GM18511 (cell line): ENCODE data around the gene DOCK2.
"Not testable (repeated sequence)": the region's sequence is repeated elsewhere in the genome, so short reads cannot be mapped to it uniquely, and the experiment has no call there.

Experiments
- ATAC-seq: cut with Tn5 transposase; IDR thresholded peaks from one replicate; pipeline ENCODE4 v1.9.1; 2021; ENCODE audit warnings: mild to moderate bottlenecking, moderate library complexity; ENCODE audit not compliant: unreplicated experiment

Gene DOCK2

DNA sequence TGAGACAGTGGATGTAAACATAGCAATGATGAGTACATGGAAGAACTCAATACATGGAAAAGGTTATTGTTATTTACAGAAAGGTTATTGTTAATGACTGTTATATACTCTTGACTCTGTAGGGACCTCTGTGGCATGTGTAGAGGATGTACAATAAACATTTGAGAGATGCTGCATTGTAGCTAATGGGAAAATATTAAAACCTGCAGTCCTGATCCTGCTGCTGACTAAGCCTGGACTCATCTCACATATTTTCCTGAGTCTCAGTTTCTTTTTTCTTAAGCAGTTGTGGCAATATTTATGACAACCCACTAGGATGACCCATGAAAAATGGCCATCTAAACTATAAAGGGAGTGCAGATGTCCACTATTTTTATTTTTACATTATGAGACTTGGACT, 75.4 kb downstream of the DOCK2 start:
- ATAC-seq: no peak

DNA sequence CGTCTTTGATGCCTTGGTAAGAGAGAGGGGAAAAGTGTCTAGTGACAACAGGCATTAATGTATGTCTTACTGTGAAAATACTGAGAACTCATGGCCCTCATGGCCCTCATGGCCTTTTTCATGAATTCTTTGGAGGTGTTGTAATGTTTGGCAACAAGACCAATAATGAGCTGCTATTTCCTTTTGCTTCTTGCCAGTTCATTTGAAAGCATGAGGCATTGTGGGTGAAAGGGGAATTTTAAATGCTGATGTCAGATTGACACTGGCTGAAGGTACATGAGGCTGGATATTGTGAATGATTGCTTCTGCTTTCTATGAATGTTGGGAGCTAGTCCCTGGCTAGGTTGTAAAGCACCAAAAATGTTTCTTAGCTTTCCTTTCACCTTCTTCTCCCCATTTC, 79.2 kb downstream of the DOCK2 start:
- no peak for ATAC-seq

DNA sequence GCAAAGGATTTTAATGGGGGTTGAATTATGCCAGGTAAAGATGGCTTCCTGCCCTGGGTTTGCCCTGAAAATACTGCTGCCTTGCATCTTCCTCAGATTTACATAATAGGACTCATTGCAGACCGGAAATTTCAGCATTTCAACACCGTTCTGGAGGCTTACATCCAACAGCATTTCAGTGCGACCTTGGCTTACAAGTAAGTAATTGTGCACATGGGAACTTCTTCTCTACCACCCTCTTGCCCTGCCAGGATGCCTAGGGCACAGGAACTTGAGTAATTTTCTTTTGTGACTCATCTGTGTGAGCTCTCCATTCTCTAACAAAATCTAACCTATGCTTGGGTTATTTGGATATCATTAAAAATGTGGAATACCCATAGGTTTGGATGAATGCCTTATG, 80.2 kb downstream of the DOCK2 start:
- ATAC-seq: no peak

DNA sequence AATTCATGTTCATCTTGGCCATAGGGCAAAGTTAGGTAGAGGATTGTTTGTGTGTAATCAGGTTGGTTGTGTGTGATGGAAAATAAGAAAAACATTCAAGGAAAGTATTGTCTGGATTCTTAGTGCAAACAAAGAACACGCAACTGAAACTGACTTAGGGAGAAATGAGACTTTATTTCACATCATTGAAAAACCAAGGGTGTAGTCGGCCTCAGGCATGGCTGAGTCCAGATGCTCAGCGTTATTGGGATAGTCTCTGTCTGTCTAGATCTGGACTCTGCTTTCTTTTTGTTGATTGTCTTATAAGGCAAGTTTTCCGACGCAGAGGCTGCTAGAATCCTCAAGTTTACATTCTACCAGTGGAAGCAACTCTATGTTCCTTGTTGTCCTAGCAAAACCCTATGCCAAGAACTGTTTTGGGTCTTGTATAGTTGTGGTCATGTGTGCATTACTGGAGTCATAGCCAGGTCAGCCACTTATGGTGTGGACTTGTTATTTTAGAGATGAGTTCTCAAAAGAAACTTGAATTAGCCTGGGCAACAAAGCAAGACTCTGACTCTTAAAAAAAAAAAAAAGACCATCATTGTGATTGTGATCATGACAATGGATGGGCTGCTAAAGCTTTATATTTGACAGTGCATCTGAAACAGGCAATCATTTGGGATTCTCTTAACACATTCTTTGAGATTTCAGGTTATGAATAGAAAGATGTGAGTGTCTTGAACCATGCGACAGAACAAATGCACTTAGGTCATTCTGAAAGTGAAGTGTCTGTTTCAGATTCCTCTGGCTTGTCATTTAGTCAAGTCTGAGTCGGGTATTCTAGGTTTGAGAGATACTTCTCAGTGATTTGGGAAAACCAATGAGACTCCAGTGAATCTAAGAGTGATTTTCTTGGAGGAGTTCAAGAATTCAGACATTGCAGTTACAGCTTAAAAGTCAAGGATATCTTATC, 82.6 kb downstream of the DOCK2 start:
- peak; percentile 81 for ATAC-seq

DNA sequence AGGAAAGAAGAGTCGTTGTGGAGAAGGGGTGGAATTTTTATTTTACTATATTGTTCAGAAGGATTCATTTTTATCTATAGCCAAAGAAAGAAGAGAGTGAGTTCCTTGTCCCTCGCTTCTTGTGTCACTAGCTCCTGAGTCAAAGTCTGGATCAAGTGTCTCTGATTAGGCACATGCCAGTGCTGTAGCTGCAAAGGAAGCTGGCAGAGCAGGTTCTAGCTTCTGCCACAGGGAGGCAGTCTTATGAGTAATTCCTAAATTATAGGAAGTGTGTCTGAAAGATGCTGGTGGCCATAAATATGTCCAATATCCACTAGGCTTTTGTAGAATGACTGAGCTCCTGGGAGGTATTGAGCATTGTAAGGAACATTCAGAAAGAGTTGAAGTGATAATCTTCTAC, 84.7 kb downstream of the DOCK2 start:
- ATAC-seq: no peak

DNA sequence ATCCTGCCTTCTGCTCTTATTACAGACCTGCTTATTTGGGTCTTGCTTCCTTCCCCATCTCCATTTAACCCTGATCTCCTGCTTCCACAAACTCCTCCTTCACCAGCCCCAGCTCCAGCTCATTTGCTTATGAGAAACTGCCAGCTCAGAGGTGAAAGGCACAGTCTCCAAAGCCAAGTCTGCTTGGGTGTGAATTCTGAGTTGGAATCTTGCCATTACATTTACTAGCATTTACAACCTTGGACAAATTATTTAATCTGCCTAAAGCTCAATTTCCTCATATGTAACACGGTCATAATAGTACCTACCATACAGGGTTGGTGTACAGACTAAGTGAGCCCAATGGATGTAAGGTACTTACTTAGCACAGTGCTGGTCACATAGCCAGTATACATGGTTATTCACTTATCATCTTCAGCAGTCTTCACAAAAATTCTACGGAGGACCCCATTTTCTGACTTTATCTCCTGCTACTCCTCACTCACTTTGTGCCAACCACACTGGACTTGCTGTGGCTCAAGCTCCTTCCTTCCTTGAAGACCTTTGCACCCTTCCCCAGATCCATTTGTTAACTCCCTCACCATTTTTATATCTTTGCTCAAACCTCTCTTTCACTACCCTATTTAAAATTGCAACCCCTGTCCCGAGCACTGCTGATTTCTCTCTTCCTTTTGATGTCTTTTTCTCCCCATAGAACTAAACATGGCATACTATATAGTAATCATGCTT, 86.2 kb downstream of the DOCK2 start:
- no peak for ATAC-seq

DNA sequence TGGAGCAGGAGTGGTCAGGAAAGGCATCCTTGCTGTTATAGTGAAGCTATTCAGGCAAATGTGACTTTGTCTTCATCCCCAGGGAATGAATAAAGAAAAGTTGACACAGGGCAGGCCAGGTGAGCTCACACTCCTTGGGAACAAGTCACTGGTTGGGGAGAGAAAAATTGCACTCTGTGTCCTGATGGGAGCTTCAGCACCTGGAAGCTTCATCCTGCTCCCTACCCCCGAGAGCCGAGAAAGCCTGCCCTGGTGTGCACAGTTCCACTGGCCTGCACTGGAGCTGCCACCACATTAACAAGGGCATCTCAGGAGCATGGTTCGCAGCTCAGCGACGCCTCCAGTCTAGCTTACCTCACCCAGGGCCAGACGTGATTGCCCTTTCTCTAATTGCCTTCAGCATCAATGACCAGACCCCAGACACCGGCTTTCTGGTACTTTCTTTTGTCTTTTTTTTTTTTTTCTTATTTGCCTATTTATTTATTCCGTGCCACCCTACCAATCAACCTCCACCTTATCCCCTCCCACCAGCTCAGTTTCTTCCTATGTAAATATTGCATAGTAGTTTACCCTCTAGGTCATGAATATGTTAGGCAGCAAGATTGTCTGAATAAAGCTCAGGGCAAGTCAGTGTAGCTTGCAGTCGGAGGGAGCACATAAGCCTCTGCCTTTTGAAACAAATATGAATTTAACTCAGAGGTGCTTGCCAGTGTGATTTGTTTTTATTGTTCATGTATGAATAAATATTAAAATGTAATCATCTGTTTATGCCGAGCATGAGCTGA, 87.4 kb downstream of the DOCK2 start:
- ATAC-seq: no peak

DNA sequence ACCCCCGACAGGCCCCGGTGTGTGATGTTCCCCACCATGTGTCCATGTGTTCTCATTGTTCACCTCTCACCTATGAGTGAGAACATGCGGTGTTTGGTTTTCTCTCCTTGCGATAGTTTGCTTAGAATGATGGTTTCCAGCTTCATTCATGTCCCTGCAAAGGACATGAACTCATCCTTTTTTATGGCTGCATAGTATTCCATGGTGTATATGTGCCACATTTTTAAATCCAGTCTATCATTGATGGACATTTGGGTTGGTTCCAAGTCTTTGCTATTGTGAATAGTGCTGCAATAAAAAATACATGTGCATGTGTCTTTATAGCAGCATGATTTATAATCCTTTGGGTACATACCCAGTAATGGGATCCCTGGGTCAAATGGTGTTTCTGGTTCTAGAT, 88.6 kb downstream of the DOCK2 start:
- not testable (repeated sequence) for ATAC-seq

DNA sequence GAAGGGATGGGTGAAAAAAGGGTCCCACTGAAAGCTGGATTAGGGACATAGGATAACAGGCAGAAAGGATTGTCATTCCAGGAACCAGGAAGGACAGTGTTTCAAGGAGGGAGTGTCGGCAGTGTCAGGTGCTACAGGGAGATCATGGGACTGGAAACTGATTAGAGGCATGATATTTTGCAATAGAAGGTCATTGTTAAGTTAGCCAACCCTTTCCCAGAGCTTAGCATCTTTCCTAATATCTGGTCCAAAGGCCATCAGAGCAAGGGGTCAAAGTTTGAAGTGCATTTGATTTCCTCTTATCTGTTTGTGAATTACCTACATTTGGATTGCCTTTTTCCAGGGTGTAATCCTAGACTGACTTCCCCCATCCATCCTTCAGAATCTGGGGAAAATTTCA, 91.3 kb downstream of the DOCK2 start:
- ATAC-seq: no peak

DNA sequence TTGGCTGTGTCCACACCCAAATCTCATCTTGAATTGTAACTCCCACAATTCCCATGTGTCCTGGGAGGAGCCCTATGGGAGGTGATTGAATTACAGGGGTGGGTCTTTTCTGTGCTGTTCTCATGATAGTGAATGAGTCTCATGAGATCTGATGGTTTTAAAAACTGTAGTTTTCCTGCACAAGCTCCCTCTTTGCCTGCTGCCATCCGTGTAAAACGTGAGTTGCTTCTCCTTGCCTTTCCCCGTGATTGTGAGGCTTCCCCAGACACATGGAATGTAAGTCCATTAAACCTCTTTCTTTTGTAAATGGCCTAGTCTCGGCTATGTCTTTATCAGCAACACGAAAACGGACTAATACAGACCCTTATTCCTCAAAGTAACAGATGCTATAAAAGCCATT, 94.1 kb downstream of the DOCK2 start:
- ATAC-seq: no peak

DNA sequence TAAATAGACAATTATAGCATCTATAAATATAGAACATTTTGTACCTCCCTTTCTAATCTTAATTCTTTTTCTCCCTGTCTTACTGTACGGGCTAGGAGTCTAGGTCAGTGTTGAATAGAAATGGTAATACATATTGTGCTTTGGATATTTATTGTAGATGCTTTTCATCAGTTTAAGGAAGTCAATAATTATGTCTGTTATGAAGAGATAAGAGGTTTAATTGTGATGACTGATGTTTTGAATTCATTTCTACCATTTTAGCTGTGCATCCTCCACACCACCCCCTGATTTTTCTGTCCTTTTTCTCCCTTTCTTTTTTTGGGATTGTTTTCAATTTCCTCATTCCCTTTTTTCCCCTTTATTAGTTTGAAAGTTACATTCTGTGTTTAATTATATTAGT, 95.8 kb downstream of the DOCK2 start:
- no peak for ATAC-seq

DNA sequence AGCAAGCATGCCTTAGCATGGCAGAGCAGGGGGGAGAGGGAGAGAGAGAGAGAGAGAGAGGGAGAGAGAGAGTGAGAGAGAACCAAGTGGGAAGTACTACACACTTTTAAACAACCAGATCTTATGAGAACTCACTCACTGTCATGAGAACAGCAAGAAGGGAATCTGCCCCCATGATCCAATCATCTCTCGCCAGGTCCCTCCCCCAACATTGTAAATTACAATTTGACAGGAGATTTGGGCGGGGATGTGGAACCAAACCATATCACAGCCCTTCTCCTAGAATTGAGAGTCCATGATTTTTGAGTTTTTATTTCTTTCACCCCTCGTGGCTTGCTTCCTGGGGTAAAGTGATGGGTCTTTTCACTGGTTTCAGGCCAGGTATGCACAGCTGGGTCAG, 98.8 kb downstream of the DOCK2 start:
- no peak for ATAC-seq

DNA sequence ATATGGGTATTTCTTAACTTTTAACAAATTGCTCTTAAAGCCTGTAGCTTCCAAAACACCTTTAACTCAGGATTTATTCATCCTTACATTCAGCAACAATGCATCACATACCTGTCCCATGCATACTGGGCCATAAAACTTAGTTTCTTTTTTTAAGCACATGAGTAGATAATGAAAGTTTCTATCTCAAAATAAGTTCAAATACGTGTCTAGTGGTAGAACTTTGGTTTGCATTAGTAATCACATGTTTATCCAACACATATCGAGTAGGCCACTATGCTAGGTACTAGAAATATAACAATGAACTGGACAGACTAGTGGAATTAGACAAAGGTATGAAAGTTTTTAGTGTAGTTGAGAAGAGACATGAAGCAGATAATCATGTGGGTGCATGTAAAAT, 99.6 kb downstream of the DOCK2 start:
- ATAC-seq: peak; percentile 56

DNA sequence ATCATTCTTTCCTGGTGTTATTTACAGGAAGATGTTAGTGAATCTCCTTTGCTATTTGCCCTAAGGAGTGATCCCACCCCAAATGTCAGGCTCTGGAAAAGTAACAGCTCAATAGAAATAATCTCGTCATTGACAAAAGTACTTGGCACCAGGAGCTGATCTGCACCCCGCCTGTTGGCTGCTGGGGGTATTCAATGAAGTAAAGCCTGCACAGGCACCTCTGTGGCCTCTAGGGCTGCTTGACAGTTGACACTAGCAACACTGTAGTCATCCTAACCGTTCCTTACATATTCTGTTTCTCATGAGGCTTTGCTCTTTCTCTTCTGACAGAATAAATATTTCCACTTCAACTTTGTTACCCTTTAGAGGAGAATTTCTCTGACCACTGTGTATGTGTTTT, 103.4 kb downstream of the DOCK2 start:
- no peak for ATAC-seq

DNA sequence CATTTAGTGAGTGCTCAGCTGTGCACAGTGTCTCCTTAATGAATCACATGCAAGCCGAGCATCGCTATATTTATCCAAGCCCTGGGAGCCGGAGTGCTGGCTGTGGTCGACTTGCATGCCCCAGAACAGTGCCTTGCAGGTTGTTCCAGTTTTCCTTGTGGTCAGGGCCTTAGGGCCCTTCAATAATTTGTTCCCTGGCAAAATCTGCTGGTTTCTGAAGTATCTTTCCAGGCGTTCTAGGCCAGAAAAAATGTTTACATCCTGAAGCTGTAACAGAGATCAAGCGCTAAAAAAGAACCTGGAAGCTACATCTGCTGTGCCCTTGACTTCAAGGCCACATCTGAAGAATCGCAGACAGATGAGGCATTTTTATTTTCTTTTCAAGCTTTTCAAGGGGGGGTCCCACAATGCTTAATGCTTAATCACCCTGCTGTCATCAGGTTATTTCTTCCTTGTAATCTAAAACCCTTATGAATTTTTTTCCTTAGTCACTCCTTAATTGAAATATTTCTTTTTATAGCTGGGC, 105.8 kb downstream of the DOCK2 start:
- no peak for ATAC-seq

DNA sequence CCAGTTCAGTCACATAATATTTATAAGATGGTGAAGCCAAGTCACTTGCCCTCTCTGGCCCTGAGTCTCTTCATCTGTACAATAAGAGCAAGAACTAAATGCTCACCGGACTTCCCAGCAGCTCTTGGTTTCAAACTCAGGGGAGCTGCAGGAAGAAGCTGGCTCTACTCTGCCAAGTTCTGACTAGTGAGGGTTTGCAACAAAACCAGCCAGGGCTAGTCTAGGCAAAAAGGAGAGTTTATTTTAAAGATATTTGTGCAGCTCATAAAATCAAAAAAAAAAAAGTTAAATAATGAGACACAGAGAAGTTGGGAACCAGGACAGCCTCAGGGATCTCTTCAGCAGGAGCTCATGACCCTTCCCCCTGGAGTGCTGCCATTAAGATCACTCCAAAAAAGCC, 107.3 kb downstream of the DOCK2 start:
- no peak for ATAC-seq

DNA sequence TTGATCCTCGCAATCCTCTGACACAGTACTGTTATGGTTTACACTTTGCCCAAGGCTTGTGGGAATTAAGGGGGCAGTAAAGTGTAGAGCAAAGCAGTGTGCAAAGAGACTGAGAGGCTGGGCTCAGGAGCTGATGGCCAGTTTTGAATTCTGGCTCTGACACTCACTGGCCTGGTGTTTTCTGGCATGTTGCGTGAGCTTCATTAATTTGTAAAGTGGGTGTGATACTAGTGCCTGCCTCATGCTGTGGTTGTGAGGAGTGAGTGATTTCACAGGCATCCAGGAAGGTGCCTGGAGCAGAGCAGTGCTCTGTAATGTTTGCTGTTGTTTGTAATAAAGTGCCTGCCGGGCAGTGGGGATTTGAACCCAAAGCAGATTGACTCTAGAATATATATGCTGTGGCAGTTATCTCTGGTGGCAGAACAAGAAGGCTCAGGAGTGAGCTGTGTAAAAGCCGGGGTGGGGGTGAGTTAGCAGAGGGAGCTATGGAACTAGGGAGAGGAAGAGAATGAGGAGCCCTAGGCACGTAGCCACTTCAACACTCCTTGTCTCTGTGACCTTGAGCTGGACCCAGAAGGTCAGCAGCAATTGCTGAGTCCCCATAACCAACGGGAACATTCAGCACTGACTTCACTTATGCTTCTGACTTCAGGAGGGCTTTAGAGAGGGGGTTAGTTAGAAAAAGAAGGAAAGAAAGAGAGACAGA, 108.5 kb downstream of the DOCK2 start:
- ATAC-seq: peak; percentile 33

DNA sequence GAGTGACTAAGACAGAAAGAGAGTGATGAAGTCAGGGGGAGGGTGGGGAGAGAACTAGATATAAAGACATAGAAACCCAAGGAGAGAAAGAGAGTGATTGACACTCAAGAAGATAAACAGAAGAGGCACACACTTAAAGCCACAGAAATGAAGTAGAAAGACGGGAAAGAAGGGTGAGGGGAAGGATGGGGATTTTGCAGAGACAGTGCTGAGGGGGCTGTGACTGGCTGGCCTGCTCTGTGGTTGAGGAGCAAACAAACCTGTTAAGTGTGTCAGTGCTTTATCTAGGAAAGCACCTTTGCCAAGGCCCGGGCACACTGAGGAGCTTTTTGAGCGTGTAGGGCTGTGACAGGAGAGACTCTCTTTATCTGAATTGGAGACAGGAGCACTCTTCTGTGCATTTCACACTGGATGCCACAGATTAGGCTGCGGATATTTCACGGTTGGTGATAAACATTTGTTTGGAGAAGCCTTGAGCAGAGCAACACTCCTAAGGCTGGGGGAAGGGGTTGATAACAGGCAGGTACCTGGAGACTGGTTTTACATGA, 109.1 kb downstream of the DOCK2 start:
- ATAC-seq: peak; percentile 70

DNA sequence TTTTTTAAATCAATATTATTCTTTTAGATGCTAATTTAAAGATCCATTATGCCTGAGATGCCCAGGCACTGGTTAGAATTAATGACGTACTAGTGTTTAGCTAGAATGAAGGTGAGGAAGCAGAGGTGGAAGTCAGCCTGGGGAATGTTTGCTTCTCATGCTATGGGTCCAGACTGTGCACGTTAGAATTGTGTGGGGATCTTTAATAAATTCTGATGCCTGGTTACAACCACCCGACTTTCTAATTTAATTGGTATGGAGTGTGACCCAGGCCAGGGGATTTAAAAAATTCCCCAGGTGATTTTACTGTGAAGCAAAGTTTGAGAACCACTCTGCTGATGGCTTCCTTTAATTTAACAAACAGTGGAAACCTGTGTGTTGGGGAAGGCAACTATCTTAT, 111.1 kb downstream of the DOCK2 start:
- no peak for ATAC-seq

DNA sequence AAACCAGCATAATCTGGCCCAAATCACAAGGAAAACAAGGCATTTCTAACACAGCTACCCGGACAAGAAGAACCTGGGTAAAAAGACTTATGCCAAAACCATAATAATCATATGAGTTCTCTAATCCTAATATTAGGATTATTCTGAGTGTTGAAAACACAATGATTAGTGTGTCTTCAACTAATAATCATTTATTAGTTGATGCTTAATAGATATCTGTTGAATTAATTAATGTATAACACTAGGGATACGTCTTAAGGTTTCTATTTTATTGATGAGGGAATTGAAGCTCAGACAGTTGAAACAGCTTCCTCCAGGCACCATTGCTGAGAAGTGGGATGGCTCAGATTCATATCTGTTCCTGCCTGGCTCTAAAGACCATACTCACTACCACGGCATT, 112.2 kb downstream of the DOCK2 start:
- ATAC-seq: no peak
